Left lobe of liver (tissue), 1 donor: ENCODE data around the gene PNRC2. TPM values are rescaled to one million over a fixed set of nuclear protein-coding genes. Genes with fewer than 3 reads are reported as not detected.

Experiments
- total RNA-seq: library from RNA; stranded (reverse); gene quantifications from one replicate; pipeline ENCODE4 v1.2.1, GENCODE V29; 2021
- donor health status: DM: no; HTN: yes; CAD: no.

PNRC2 gene
- total RNA-seq, 1 donor from 2014 or later = 32.1 TPM

Other genes starting within 250 kb of the PNRC2 start
- 35.2 TPM for gene ELOA, start 216.4 kb upstream of the PNRC2 start, total RNA-seq
- 32.9 TPM for gene PITHD1, start 181.4 kb upstream of the PNRC2 start, total RNA-seq
- 32.5 TPM for gene LYPLA2, start 168.7 kb upstream of the PNRC2 start, total RNA-seq
- gene GALE, start 159.1 kb upstream of the PNRC2 start, total RNA-seq = 43.1 TPM
- 170 TPM for gene HMGCL, start 134.4 kb upstream of the PNRC2 start, total RNA-seq
- 39.0 TPM for gene FUCA1, start 91.5 kb upstream of the PNRC2 start, total RNA-seq
- not detected for gene CNR2, start 46.5 kb upstream of the PNRC2 start, total RNA-seq
- gene SRSF10, start 20.5 kb downstream of the PNRC2 start, total RNA-seq = 31.1 TPM
- 0.08 TPM for gene MYOM3, start 152.3 kb downstream of the PNRC2 start, total RNA-seq
- gene IL22RA1, start 183.3 kb downstream of the PNRC2 start, total RNA-seq = 2.9 TPM
- 4.5 TPM for gene IFNLR1, start 227.5 kb downstream of the PNRC2 start, total RNA-seq